HFFc6 (cell line): Measurements from ENCODE around the gene CTSW. TPM values are rescaled to one million over a fixed set of nuclear protein-coding genes. Genes with fewer than 3 reads are reported as not detected.

ENCODE experiments used
- DNase-seq: peaks from one replicate; pipeline ENCODE4 v3.0.0-alpha.2; 2018
- H3K27ac Mint-ChIP-seq: 2 replicates; pipeline ENCODE4 v1.8.0; 2020; ENCODE audit warnings: mild to moderate bottlenecking, mixed read lengths
- H3K27me3 Mint-ChIP-seq: 2 replicates; pipeline ENCODE4 v1.8.0; 2021; ENCODE audit warnings: mild to moderate bottlenecking, moderate library complexity, mixed read lengths; ENCODE audit not compliant: insufficient read depth
- H3K36me3 Mint-ChIP-seq: 2 replicates; pipeline ENCODE4 v1.8.0; 2021; ENCODE audit warnings: low read depth, mixed read lengths
- H3K4me1 Mint-ChIP-seq: 2 replicates; pipeline ENCODE4 v1.8.0; 2020; ENCODE audit warnings: low read depth, mixed read lengths
- H3K4me3 Mint-ChIP-seq: 2 replicates; pipeline ENCODE4 v1.8.0; 2020; ENCODE audit warnings: mild to moderate bottlenecking, moderate library complexity, mixed read lengths
- H3K9me3 Mint-ChIP-seq: 2 replicates; pipeline ENCODE4 v1.8.0; 2020; ENCODE audit warnings: mild to moderate bottlenecking, mixed read lengths
- CTCF ChIP-seq: fragments of 200-600 bp; sonication (generic); IDR thresholded peaks from 2 replicates; pipeline ENCODE4 v1.5.0; 2021; ENCODE audit warnings: antibody characterized with exemption, mild to moderate bottlenecking
- total RNA-seq, 6 experiments: library from RNA; stranded (reverse); fragmentation: NEBNext Ultra II Directional; extraction: Animal tissue kit (Norgen Biotek cat#: 25700); gene quantifications; 2 replicates in 1 of 6; 3 replicates in 5 of 6; pipeline ENCODE4 v1.2.3, GENCODE V29; 2021

The CTSW gene
- total RNA-seq, 6 experiments from 2014 or later: 0.11 to 0.22 (median 0.14) TPM; not detected in 2

- no peak for TF ChIP-seq CTCF
- Mint-ChIP-seq H3K27ac (no peak overlapping the region), H3K27me3 (peaks cover 17% of the 10 kb centered on the region), H3K4me1 (peaks cover 21% of the 10 kb centered on the region), H3K9me3 (peaks cover 4% of the 10 kb centered on the region; the same call in 1 of the 2 replicates), H3K4me3 (no peak overlapping the region), H3K36me3 (peaks cover 33% of the 10 kb centered on the region)
- DNase-seq: no peak
These were observed 29.2 kb upstream of the CTSW start for GRCh38 chr11:65850217-65851082.

GRCh38 chr11:65851083-65851579 lies 28.5 kb upstream of the CTSW start:
- peaks cover 40% of the 10 kb centered on the region for H3K36me3 Mint-ChIP-seq
- peaks cover 28% of the 10 kb centered on the region for H3K4me1 Mint-ChIP-seq
- TF ChIP-seq CTCF: peak; percentile 72
- H3K27me3 Mint-ChIP-seq: peaks cover 17% of the 10 kb centered on the region
- H3K4me3 Mint-ChIP-seq: no peak overlapping the region
- no peak for DNase-seq
- peaks cover 4% of the 10 kb centered on the region; the same call in 1 of the 2 replicates for H3K9me3 Mint-ChIP-seq
- peak overlapping the region; percentile 16; the same call in 1 of the 2 replicates for H3K27ac Mint-ChIP-seq

- Mint-ChIP-seq H3K27me3 (peaks cover 22% of the 10 kb centered on the region), H3K36me3 (peaks cover 48% of the 10 kb centered on the region), H3K4me1 (peaks cover 36% of the 10 kb centered on the region), H3K9me3 (peaks cover 4% of the 10 kb centered on the region; the same call in 1 of the 2 replicates), H3K4me3 (peak overlapping the region; percentile 22; the same call in 1 of the 2 replicates), H3K27ac (no peak overlapping the region)
- no peak for TF ChIP-seq CTCF
- no peak for DNase-seq
These were observed 27.7 kb upstream of the CTSW start for GRCh38 chr11:65851811-65852507.

GRCh38 chr11:65852508-65853245 lies 27.0 kb upstream of the CTSW start:
- Mint-ChIP-seq H3K27me3 (peaks cover 22% of the 10 kb centered on the region), H3K27ac (no peak overlapping the region), H3K4me3 (no peak overlapping the region), H3K4me1 (peaks cover 36% of the 10 kb centered on the region), H3K36me3 (peaks cover 49% of the 10 kb centered on the region), H3K9me3 (peaks cover 4% of the 10 kb centered on the region; the same call in 1 of the 2 replicates)
- TF ChIP-seq CTCF: no peak
- DNase-seq: no peak
